Stimulated activated CD4-positive, alpha-beta T cell treated with anti-CD3 and anti-CD28 coated beads, Interleukin-1b, Interleukin-23, amount 100 ng/mL, for 4 hours (primary cell): ENCODE measurements around the gene MYADML2.
A peak's percentile ranks its signal among the peaks of the same experiment; 100 is the strongest.

Source experiments
- DNase-seq, 2 donors: peaks; one replicate each; pipeline ENCODE4 v3.0.0-alpha.2; 2020; ENCODE audit warnings: low read depth in 2 of 2

MYADML2 gene

GRCh38 chr17:81978524-81979298 is 31.7 kb upstream of the MYADML2 start:
- DNase-seq, result no peak

- peak; percentile 90 to 94 for DNase-seq
Measured at GRCh38 chr17:81977211-81977808, 30.3 kb upstream of the MYADML2 start, which contains the start of gene ASPSCR1. Gene ASPSCR1, plus strand, starts transcription at chr17:81977629. Its CDS starts 18 bp downstream, at chr17:81977647.

- peak in 1 of 2 donors; percentile 52 for DNase-seq
Measured at GRCh38 chr17:81976332-81977210, 29.5 kb upstream of the MYADML2 start.

- no peak for DNase-seq
Measured at GRCh38 chr17:81973432-81973831, 26.4 kb upstream of the MYADML2 start.

GRCh38 chr17:81968850-81969812 is 22.1 kb upstream of the MYADML2 start:
- DNase-seq, result no peak

GRCh38 chr17:81968396-81968745 is 21.3 kb upstream of the MYADML2 start:
- DNase-seq, result no peak

GRCh38 chr17:81967533-81968395 is 20.7 kb upstream of the MYADML2 start:
- peak; percentile 86 to 87 for DNase-seq

DNA sequence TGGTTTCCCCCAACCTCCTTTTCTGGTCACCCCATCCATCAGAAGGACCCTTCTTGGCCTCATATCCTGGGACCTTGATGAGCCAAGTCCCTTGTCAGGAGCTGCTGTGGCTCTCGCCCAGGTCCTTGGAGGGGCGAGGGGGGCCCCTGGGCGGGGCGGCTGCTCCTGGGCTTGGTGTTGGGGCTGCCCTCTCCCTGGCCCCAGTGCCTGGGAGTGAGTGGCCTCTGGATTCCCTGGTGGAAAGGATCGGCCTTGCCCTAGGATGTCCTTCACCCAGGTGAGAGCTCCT is 20.2 kb upstream of the MYADML2 start:
- DNase-seq, result no peak

DNA sequence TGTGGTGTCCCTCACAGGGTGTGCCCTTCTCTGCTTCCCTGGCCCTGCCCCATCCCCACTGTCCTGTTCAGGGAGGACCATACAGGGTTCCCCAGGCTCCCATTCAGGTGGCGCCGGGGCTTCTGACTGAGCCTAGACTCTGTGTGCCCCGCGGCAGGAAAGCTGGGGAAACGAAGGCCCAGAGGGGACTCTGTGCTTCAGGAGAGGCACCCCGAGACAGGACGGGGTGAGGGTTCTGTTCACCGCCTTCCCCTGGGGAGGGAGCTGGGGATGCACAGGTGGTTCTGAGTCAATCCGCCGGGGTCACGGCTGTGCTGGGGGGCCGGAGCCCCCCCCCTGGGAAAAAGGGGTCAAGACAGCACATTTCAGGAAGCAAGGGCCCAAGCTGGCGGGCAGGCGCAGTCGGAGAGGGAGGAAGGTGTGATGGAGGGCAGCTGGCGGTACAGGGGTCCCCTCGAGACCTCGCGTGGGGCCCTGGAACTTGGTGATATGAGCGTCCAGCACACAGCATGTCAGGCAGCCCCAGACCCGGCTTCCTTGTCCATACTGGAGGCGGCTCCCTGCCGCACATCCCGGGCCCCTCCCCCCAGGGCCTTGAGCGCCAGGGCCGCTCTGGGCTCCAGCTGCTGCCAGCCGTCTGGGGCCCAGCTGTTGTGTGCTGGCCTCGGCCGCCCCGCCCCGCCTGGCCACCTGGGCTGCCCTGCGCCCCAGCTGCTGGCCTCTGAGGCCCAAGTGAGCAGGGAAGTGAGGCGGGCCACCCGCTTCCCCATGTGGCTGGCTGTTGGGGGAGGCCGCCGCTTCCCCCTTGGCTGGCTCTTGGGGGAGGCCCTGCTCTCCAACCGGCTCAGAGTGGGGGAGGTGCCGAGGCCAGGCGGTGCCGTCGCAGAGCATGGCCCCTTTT is 19.6 kb upstream of the MYADML2 start:
- DNase-seq, result no peak

- no peak for DNase-seq
Measured at GRCh38 chr17:81964081-81964849, 17.2 kb upstream of the MYADML2 start.

DNA sequence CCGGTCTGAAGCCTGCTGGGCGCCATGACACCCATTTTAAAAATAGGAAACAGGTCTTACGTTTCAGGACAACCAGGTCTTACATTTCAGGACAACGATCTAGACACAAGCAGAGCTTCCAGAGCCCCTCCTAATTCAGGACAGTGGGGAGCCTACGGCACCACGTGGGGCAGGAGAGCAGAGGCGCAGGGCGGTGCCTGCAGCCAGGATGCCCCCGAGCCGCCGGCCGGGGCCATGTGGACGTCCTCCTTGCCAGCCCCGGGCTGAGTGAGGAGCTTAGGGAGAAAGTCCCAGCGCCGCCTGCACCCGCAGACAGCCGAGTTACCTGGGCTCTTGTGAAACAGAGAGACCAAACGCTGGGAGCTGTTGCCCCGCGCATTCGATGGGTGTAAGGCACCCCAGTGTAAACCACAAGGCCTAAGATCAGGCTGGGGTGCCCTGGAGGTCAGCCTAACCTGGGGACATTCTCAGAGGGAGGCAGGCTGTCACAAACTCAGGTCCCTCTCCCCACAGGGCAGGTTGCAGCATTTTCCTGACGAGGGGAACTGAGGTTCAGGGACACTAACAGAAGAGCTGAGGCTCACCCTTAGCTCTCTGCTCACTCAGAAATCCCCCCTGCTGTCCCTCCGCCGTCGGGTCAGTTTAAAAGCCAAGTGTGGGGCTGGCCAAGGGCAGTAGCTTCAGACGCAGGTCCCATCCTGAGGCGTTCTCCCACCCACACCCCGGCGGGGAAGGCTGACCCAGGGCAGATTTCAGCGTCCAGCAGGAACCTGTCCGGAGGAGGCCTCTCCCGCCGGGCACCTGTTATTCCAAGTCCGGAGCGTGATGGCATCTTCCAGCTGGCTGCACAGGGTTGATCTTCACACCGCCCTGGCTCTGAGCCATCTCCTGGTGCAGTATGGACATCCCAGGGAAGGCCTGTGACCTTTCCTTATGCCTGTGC is 15.7 kb upstream of the MYADML2 start:
- DNase-seq, result no peak

DNA sequence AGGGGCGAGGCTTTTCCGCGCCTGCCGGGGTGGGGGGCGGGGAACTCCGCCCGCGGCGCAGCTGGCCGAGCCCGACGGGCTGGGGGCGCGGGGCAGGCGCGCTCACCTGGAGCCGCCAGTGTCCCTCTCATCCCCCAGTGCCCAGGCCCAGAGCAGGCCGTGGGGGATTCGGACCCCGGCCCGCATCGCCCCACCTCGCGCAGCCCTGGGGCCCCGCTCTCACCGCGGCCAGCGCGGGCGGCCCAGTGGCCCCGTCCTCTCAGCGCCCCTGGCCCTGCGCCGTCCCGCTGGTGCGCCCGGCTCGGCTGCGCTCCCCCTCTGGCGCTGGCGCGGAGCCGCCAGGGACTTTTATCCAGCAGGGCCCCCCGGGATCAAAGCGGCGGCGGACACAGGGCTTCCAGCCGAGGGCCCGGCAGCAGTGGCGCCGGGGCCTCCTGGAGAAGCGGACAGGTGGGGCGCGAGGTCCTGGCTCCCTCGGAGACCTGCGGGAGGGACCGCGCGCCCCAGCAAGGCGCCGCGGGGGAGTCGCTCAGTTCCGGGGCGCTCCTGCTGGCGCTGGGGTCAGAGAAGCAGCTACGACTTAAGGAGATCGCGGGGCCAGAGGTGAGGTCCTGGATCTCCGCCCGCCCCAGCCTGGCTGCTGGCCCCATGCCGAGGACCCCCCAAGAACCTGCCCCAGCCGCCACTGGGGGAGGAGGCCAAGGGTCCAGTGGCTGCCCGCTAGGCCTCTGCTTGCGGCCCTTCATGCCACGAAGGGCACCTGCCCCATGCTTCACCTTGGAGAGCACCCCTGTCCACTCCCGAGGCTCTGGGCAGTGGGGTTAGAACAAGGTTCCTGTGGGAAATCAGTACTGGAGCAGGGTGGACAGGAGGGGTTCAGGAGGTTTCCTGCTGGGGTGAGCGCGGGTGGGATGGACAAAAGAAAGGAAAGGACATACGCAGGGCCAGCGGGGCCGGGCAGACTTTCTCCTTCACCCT is 14.8 kb upstream of the MYADML2 start:
- no peak for DNase-seq

GRCh38 chr17:81961087-81961511 is 14.1 kb upstream of the MYADML2 start, which contains the start of gene NOTUM:
Gene NOTUM, minus strand, starts transcription at chr17:81961187. Its CDS starts 278 bp downstream, at chr17:81960909.
- DNase-seq, result no peak

GRCh38 chr17:81960130-81960958 is 13.3 kb upstream of the MYADML2 start:
- no peak for DNase-seq
